GM10248 (cell line): ENCODE results near the gene CPNE5.

Experiments
- CTCF ChIA-PET: fragments of 300-600 bp; sonication (Branson Sonifier 250); formaldehyde crosslinking; extraction: SDS; loops from one replicate; lab custom pipeline; 2021; ENCODE audit warnings: antibody characterized with exemption; lab: Yijun Ruan, JAX
- POLR2A ChIA-PET: fragments of 350-650 bp; sonication (Branson Sonifier 250); formaldehyde crosslinking; extraction: SDS; loops from one replicate; lab custom pipeline; 2020; ENCODE audit warnings: antibody characterized with exemption; lab: Yijun Ruan, JAX
- DNase-seq: peaks from one replicate; pipeline ENCODE4 v3.0.0; 2012; ENCODE audit errors: extremely low spot score
- CTCF ChIP-seq: IDR thresholded peaks from 2 replicates; pipeline ENCODE4 v1.5.1; 2012; ENCODE audit warnings: mild to moderate bottlenecking, low read depth; ENCODE audit errors: extremely low read depth, missing control alignments, control extremely low read depth

CPNE5 gene

GRCh38 chr6:36808634-36809033, 30.6 kb downstream of the CPNE5 start:
- POLR2A ChIA-PET = no interaction called here
- TF ChIP-seq CTCF = no peak
- DNase-seq = no peak
- CTCF ChIA-PET = interaction anchor here (2.3 kb wide), 1 partner anchor 8 kb away, joined by 6 read pairs; no protein-coding TSS in a partner anchor

- ChIA-PET POLR2A (no interaction called here), CTCF (no interaction called here)
- TF ChIP-seq CTCF = no peak
- DNase-seq = no peak
These were observed 31.5 kb downstream of the CPNE5 start for GRCh38 chr6:36807750-36808149.

- no peak for TF ChIP-seq CTCF
- POLR2A ChIA-PET = no interaction called here
- CTCF ChIA-PET = no interaction called here
- no peak for DNase-seq
These were observed 32.1 kb downstream of the CPNE5 start for GRCh38 chr6:36807143-36807542.

- POLR2A ChIA-PET = no interaction called here
- DNase-seq = no peak
- no peak for TF ChIP-seq CTCF
- CTCF ChIA-PET = interaction anchor here (0.9 to 1.8 kb wide), 4 partner anchors 23 to 503 kb away, joined by 3 to 9 read pairs (median 5); no protein-coding TSS in a partner anchor
These were observed 33.3 kb downstream of the CPNE5 start for GRCh38 chr6:36805917-36806316.

GRCh38 chr6:36805096-36805797, 34.0 kb downstream of the CPNE5 start:
- DNase-seq = no peak
- TF ChIP-seq CTCF = no peak
- ChIA-PET CTCF (interaction anchor here (0.8 to 1.8 kb wide), 6 partner anchors 11 to 503 kb away, joined by 3 to 9 read pairs (median 4); no protein-coding TSS in a partner anchor), POLR2A (no interaction called here)

- DNase-seq = no peak
- POLR2A ChIA-PET = no interaction called here
- CTCF ChIA-PET = interaction anchor here (0.8 to 1.7 kb wide), 4 partner anchors 12 to 47 kb away, joined by 3 to 5 read pairs (median 3); no protein-coding TSS in a partner anchor
- no peak for TF ChIP-seq CTCF
These were observed 34.7 kb downstream of the CPNE5 start for GRCh38 chr6:36804563-36804962.
